HG03439 (cell line): ENCODE data around the gene PDIA5.

Source experiments
- ATAC-seq: cut with Tn5 transposase; IDR thresholded peaks from one replicate; pipeline ENCODE4 v1.9.1; 2021; ENCODE audit warnings: mild to moderate bottlenecking, moderate library complexity; ENCODE audit not compliant: unreplicated experiment

The PDIA5 gene

DNA sequence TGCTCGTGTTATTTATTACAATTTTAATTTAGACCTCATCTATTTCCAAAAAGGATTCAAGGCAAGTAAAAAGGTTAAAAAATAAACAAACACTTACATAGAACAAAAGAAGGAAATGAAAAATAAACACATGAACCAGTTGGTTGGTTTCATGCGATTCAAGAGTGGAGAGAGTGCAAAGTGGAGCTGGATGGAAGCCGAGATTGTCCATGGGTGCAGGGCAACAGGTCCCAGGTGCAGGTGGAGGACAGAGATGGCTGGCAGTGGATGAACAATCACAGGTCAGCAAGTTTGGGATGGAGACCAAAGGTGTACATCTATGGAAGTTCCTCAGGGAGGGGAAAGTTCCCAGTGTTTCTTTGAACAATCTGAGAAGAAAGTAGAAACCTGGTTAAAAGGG is 27.6 kb upstream of the PDIA5 start:
- ATAC-seq: no peak

DNA sequence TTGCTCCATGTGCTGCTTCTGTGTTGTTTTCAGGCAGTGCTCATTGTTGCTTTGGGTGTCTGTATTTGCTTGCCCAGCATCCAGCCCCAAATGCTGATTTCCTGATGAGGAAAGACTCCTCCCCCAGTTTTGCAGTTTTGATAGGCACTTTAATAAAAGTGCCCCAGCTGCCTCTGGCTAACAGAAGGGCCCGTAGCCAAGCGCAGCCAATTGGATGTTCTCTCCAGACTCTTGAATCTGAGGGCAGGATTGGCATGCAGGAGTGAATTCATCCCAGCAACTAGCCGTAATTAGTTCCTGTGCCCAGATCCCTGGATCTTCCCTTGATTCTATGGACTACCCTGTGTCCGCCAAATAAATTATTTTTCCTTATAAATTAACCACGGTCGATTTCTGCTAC is 24.4 kb upstream of the PDIA5 start:
- no peak for ATAC-seq

DNA sequence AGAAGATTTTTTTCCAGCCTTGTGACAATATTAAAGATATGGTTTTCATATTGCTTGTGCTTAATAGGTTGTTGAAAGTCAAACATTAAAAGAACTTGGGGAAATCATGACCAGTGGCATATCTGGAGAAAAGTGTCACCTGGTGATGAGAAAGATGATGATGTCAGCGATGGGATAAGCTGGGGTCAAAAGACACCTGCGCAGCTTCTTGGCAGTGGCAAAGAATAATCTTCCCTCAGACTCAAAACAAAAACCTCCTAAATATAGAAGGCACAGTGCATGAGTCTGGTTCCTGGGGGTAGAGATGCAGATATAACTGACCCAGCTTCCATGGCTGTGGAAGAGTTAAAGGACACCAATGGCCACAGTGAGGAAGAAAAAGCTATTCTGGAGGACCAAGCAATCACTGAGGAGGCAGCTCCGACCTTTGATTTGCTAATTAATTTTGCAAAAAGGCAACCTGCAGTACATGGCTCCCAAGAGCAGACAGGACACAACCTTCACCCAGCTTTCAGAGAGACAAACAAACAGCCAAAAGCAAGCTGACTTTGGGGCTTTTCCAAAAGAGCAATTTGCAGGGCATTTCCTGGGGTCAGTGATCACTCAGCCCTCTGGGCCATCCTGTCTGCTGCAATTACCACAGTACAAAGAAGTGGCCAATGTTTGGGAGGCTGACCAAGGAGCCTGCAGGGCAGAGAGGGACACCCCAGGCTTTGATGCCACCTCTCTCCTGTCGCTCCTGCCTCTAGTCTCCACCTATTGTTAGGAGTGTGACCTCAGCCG is 21.7 kb upstream of the PDIA5 start:
- ATAC-seq: no peak

DNA sequence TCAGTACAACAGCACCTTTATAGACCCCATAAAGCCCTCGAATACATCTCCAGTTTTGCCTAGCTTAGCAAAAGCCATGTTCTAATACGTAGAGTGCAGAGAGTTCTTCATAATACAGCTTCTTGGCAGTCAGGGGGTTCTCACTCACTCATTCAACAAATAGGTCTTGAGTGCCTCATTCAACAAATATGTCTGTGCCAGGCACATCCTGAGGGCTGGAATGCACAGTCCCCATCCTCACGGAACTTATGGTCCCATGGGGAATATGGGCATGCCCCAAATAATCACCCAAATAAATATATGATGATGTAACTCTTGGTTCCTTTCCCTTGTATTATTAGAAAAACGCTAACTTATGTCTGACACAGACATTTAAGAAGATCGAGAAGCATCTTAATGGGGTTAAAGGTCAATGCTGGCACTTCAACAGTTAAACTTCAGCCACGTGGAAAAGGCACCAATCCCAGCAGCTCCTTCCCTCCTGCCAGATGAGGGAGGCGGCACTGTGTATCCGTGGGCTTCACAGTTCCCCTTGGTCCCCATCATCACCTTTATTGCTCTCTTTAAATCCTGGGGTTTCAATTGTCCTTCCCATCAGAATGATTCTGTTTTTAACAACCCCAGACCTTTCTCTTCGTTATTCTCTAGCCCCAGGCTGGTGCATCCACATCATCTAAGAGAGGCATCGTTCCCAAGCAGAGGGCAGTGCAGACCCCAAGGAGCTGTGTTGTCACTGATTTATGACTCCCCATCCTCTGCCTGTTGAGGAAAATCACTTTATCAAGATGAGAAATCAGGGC is 20.4 kb upstream of the PDIA5 start:
- no peak for ATAC-seq

DNA sequence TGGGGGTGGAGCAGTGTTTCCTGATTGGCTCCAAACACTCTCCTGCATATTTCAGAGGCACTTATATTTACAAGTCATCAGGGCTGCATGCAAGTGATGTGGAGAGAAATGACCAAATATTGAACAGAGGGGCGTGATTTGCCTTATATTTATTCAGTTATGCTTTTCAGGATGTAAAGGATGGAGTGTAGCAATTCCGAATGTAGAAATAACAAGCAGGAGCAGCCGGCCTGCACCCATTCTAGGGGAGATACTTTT is 19.8 kb upstream of the PDIA5 start:
- no peak for ATAC-seq

DNA sequence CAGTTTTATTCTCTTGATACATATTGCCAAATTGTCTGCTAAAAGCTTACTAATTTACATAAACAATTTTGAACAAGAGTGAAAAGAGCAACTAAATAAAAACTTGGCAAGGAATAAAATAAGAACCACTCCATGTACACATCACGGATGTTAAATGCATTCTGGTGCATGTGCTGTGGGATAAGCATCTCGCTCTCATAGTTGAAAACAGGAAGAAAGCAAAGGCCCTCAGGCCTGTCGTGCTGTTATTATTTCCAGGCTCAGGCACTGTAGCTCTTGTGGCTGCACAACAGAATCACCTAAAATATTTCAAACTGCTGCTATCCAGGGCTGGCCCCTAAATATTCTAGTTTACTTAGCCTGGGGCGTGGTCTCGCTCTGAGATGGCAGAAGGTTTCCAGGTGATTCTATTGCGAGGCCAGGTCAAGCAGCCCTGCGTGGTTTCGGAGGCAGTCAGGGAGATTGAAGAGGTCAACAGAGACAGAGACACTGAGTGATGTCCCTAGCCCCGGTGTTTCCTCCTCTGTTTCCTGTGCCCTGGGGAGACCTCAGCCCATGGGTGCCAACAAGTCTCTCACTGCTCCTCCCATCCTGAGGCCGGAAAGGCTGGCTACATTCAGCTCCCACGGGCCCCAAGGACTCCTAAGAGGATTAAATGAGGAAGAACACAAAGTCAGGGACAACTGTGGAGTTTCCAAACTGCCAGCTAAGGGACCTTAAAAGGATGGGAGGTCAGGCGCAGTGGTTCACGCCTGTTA is 18.2 kb upstream of the PDIA5 start:
- no peak for ATAC-seq

DNA sequence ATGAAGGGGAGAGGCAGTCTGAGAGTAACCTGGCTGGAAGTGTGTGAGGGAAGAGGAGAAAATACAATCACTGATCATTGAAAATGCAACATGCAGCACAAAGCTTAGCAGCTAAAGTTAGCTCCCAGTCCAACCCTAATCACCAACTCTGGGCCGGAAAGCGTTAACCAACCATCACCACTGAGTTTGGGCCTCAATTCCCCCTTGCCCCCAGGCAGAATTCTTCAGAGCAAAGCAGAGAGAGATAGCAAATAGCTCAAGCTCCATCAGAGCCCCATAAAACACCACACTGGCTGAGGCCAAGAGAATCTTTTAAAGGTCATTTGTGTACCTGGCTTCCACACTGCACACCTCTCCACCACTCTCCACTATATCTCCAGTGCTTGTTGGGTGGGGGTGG is 16.2 kb upstream of the PDIA5 start:
- ATAC-seq: no peak

DNA sequence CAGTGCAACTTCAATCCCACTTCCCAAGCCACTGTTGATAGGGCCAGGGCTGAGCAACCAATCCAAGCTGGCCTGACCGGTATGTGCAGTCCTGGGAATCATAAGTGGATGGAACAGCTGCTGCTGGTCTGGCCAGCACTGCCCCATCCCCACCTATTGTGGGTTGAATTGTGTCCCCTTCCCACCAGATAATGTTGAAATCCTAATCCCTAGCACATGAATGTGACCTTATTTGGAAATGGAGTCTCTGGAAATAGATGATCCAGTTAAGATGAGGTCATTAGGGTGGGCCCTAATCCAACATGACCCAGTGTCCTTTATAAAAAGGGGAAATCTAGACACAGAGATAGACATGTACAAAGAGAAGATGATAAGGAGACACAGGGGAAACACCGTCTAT is 13.7 kb upstream of the PDIA5 start:
- no peak for ATAC-seq

DNA sequence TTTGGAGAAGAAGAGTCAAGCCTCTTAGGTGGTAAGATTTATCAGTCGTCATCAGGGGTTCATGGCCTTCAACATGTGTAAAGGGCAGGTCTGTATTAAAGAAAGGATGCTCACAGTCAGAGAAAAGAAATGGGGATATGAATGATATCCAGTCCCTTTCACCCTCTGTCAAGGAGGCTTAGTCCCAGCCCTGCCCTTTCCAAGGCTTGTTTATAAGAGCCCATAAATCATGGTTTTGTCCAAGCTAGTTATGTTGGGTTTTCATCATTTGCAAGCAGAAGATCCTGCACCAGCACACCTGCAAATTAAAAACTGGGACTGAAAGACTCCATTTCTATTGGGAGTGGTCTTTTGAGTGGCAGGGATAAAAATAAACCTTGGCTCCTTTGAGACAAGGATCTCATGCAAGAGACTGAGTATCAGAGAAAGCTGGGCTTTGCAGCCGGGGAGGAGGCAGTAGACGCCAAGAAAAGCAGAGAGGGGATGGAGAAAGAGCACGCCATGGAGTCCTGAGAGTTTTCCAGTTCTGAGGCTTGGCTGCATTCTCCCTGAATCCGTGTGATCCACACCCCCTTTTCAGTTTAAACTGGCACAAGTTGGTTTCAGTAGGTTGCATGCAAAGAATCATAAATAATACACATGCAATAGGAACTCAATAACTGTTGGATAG is 12.6 kb upstream of the PDIA5 start:
- no peak for ATAC-seq

DNA sequence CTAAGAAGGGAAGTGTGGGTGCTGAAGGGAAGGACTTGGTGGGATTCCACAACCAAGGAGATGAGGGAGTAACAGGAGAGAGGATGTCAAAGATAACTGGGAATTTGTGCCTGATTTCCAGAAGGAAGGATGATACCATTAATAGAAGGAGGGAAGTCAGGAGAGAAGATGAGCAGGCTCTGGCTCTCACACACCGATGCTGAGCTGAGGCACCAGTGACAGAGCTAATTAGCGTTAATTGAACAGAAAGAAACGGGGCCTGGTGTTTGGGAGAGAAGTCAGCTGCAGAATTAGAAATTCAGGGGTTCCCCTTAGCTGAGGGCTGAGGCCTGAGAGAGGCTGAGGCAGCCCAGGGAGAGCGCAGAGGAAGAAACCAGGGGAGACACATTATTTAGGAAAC is 11.9 kb upstream of the PDIA5 start:
- ATAC-seq: no peak

DNA sequence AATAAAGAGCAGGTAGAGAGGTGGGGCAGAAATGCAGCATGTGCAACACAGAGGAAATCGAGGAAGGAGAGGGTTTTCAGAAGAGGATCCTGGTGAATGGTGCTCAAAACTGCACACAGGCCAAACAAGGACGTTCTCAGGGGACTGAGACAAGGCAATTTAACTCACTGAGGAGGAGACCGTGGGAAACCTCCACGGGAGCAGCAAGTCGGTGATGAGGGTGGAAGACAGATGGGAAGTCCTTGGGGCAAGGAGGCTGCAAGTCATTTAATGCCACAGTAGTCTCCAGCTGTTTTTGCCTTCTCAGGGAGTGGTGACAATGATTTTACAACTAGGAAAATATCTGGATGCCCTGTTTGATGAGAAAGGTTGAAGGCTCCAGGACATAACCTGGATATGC is 11.5 kb upstream of the PDIA5 start:
- ATAC-seq: no peak

DNA sequence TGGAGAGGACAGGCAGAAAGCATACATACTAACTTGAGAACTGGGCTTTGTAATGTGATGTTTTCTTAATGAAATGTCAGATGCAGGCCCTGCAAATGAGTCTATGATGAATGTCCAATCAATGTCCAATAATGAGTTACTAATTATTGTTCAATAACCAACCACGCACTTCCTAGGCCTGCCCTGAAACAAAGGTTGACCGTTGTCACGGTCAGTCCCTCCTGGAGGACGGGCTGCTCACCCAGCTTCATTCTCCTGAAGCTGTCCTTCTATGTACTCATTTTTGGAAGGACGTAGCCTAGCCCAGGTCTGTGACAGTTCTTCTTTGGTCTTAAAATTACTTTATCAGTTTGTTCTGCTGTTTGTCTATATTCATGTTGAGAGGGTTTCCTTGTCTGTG is 8.3 kb upstream of the PDIA5 start:
- ATAC-seq: no peak

DNA sequence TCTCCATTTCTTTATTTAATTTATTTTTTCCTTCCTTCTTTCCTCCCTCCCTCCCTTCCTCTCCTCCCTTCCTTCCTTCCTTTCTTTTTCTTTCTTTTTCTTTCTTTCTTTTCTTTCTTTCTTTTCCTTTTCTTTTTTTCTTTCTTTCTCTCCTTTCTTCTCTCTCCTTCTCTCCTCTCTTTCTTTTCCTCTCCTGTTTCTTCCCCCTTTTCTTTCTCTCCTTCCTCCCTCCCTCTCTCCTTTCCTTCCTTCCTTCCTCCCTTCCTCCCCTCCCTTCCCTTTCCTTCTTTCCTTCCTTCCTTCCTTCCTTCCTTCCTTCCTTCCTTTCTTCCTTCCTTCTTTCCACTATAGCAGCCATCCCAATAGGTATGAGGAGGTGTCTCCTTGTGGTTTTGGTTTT is 6.8 kb upstream of the PDIA5 start:
- ATAC-seq: no peak

DNA sequence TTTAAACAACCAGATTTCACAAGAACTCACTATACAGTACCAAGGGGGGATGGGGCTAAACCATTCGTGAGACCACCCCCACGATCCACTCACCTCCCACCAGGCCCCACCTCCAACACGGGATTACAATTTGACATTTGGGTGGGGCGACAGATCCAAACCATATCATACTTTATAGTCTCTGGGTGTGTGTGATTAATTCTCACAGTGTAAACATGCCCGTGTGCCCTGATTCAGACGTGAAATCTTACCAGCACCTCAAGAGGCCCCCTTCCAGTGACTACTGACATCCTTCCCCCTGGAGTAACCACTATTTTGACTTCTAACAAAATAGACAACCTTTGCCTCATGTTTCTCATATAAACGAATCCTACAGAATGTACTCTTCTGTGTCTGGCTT is 5.0 kb upstream of the PDIA5 start:
- ATAC-seq: no peak

DNA sequence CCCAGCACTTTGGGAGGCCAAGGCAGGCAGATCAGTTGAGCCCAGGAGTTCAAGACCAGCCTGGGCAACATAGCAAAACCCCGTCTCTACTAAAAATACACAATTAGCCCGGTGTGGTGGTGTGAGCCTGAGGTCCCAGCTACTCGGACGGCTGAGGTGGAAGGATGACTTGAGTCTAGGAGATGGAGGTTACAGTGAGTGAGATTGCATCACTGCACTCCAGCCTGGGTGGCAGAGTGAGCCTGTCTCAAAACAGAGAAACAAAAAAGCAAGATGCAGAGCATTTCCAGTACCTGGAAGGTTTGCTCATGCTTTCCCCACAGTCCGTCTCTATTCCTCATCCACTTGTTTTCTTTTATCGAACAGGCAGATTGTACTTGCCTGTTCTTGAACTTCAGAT is 3.8 kb upstream of the PDIA5 start:
- ATAC-seq: no peak

DNA sequence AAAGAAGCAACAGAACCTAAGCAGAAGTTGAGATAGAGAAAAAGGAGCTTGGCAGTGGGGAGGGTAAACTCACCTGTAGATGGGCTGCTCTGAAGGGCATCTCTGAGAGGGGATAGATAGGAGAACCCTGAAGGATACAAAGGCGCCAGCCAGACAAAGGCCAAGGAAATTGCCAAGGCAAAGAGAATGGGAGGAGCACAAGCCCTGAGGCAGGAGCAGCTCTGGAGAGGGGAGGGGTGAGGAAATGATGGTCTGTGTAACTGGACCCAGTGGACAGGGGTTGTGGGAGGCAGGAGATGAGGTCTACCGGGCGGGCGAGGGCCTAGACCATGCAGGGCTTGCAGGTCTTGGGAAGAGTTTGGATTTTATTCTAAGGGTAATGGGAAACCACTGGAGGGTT is 2.3 kb upstream of the PDIA5 start:
- ATAC-seq: no peak

DNA sequence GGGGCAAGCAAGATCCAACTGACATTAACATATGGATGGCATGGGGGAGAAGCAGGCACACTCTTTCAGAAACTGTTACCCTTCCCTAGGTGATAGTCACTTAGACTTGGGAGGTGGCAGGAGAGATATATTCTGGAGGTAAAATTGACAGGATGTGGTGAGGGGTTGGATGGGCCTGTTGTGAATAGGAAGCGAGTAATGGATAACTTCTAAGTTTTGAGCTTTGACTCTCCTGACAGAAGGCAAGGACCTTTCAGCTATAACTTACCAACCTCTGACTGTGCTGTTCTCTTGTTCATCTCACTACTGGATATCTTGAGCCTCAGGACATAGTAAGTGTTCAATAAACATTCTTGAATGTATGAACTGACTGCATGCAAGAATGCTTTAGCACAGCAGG is 1.9 kb upstream of the PDIA5 start:
- ATAC-seq: no peak

DNA sequence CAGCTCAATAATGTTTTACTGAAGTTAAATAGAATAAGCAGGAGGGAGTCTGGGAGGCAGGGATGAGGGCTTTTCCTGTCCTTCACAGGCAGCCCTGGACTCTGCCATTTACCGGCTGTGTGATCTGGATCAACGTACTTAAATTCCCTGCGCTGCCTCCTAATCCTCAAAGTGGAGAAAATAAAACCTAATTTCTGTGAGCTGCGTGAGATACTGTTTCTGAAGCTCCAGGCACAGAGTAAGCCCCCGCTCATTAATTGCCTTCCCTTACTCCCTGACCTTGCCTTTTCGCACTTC is 278 bp upstream of the PDIA5 start:
- no peak for ATAC-seq

DNA sequence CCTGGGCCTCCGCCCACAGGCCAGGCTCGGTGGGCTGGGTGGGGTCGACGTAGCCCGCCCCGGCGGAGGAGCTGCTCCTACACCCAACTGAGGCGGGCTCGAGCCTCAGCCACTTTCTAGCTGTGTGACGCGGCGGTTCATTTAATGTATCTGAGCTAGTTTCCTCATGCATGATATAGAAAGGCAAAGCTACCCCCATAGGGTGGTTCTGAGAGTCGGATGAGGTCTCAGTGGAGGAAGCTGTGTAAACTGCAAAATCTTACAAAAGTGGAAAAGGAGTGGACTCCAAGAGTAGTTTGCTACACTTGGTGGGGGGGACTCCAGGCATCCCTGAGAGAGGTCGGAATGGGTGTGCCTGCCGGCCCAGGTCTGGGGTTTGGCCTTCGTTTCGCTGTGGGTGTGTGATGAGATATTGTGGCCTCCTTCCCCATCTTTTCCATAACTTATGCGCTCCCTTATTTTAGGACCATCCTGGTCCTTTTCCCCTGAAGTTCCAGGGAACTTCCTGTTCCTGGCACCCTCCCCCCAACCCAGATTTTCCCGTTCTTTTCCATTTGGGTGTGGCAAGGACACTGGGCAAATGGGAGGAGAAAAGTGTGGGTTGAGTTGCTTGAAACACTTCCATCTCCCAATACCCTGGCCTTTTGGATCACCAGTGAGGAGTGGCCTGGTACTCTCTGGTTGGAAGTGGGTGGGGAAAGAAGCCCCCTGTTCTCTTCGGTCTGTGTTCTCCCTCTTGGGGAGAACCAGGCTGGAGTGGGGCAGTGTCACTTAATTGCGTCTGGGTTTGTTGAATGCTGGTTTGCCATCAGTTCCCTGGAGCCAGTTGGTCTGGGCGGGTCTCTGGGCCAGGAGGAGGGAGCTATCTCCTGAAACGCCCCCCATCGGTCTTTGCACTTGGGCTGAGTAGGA is 1.1 kb downstream of the PDIA5 start:
- no peak for ATAC-seq

DNA sequence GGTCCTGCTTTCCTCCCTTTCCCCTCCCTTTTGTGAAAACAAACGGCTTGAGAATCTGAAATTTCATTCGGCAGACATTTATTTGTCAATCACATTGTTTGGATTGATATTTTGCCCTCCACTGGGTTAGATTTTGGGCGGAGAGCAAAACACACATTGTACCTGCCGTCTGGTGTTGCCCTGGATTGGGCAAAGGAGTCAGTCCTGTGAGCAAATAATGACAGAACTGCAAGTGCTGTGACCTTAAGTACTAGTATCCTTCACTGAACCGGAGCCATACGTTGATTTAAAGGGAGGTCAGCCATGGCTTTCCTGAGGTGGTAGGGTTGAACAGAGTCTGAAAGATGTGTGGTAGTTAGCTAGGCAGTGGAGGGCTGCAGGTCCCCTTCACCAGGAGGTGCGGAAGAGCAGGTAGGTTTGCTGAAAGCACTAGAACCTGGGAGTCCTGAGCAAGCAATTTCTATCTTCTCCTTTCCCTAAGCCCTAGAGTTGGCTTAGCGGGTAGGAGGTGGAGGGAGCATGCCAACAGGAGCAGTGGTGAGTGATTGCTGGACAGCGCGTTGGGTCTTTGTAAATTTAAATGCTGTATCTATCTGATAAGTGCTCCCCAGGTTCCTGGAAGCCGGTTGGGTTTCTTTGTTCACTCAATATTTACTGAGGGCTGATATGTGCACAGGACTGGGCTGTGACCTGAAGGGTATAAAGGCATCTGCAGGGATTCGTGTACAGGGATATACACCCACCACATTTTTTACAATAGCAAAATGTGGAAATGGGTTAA is 2.0 kb downstream of the PDIA5 start:
- no peak for ATAC-seq
